ENCODE measurements around the gene B4GALT4.
"Not testable (repeated sequence)": the region's sequence is repeated elsewhere in the genome, so short reads cannot be mapped to it uniquely, and the experiment has no call there.

Gene B4GALT4

DNA sequence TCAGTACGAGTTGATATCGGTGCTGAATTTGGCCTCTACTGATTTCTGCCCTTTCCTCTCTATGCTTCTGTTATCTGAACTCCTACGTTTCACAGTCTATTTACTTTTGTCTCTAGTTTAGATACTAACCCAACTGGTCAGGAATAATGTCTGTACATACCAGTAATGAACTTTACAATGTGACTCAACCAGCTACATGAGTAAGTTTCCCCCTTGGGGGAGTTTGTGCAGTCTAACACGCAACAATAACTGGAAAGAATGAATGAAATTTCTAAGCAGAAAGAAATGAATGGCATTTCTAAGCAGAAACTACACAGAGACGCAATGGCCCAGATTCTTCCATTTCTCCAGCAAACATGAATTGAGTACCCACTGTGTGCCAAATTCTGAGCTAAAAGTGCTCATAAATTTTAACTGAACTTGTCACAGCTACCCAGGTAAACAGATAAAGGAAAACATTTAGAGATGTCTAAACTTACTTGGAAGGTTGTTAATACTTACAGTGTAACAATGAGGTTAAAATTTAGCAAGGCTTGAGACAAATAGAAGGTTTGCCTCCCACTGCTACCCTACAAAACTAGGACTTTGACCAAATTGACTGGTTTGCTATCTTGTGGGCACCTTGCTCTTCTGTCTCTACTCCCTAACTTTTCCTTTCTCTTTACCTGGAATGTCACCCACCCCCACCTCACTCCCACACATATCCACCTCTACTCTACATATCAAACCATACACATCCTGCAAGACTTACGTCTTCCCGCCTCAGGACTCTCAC, 55.7 kb downstream of the B4GALT4 start:
- Histone ChIP-seq H3K9ac (ENCODE audit: low read length) (no peak overlapping the region), H3K36me3 (ENCODE audit: control insufficient read depth, insufficient read depth, low read length) (no peaks in the 10 kb centered on the region), H3K4me3 (ENCODE audit: low read length) (no peak overlapping the region), H3K9me3 (ENCODE audit: control insufficient read depth, low read length) (no peaks in the 10 kb centered on the region), H3K27me3 (ENCODE audit: control insufficient read depth, insufficient read depth, low read length) (no peaks in the 10 kb centered on the region), H3K4me1 (ENCODE audit: control insufficient read depth, insufficient read depth, low read length) (peaks cover 49% of the 10 kb centered on the region)

- H3K9ac ChIP-seq (ENCODE audit: low read length) = no peak overlapping the region
- no peaks in the 10 kb centered on the region for H3K36me3 ChIP-seq (ENCODE audit: control insufficient read depth, insufficient read depth, low read length)
- H3K27me3 ChIP-seq (ENCODE audit: control insufficient read depth, insufficient read depth, low read length) = no peaks in the 10 kb centered on the region
- H3K9me3 ChIP-seq (ENCODE audit: control insufficient read depth, low read length) = no peaks in the 10 kb centered on the region
- no peak overlapping the region for H3K4me3 ChIP-seq (ENCODE audit: low read length)
- H3K4me1 ChIP-seq (ENCODE audit: control insufficient read depth, insufficient read depth, low read length) = peaks cover 50% of the 10 kb centered on the region
These were observed 56.6 kb downstream of the B4GALT4 start for GRCh38 chr3:119184111-119184510.

DNA sequence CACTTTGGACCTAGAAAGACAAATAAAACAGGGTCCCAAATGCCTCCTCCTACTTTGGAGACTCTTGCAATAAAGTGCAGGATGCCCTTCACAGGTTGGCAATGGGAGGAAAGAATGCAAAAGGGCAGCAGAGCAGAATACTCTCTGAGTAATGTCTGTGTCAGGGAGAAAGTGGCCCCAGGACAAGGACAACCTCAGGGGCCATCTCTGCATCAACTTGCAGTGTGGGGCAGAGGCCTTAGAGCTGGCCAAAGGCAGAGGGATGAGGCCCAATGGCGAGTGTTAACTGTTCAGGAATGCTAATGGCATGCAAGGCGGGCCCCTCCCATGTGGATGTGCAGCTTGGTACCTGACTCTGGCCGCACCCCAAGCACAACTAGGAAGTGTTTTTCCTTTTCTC, 58.9 kb downstream of the B4GALT4 start:
- Histone ChIP-seq H3K4me1 (ENCODE audit: control insufficient read depth, insufficient read depth, low read length) (peaks cover 70% of the 10 kb centered on the region), H3K9ac (ENCODE audit: low read length) (no peak overlapping the region), H3K4me3 (ENCODE audit: low read length) (no peak overlapping the region), H3K27me3 (ENCODE audit: control insufficient read depth, insufficient read depth, low read length) (no peaks in the 10 kb centered on the region), H3K36me3 (ENCODE audit: control insufficient read depth, insufficient read depth, low read length) (no peaks in the 10 kb centered on the region), H3K9me3 (ENCODE audit: control insufficient read depth, low read length) (no peaks in the 10 kb centered on the region)

- Histone ChIP-seq H3K9ac (ENCODE audit: low read length) (peak overlapping the region; percentile 63), H3K4me1 (ENCODE audit: control insufficient read depth, insufficient read depth, low read length) (peaks cover 47% of the 10 kb centered on the region), H3K36me3 (ENCODE audit: control insufficient read depth, insufficient read depth, low read length) (no peaks in the 10 kb centered on the region), H3K27me3 (ENCODE audit: control insufficient read depth, insufficient read depth, low read length) (no peaks in the 10 kb centered on the region), H3K4me3 (ENCODE audit: low read length) (no peak overlapping the region), H3K9me3 (ENCODE audit: control insufficient read depth, low read length) (no peaks in the 10 kb centered on the region)
These were observed 63.4 kb downstream of the B4GALT4 start for GRCh38 chr3:119177321-119177720.

GRCh38 chr3:119176778-119177177, 63.9 kb downstream of the B4GALT4 start:
- no peaks in the 10 kb centered on the region for H3K9me3 ChIP-seq (ENCODE audit: control insufficient read depth, low read length)

DNA sequence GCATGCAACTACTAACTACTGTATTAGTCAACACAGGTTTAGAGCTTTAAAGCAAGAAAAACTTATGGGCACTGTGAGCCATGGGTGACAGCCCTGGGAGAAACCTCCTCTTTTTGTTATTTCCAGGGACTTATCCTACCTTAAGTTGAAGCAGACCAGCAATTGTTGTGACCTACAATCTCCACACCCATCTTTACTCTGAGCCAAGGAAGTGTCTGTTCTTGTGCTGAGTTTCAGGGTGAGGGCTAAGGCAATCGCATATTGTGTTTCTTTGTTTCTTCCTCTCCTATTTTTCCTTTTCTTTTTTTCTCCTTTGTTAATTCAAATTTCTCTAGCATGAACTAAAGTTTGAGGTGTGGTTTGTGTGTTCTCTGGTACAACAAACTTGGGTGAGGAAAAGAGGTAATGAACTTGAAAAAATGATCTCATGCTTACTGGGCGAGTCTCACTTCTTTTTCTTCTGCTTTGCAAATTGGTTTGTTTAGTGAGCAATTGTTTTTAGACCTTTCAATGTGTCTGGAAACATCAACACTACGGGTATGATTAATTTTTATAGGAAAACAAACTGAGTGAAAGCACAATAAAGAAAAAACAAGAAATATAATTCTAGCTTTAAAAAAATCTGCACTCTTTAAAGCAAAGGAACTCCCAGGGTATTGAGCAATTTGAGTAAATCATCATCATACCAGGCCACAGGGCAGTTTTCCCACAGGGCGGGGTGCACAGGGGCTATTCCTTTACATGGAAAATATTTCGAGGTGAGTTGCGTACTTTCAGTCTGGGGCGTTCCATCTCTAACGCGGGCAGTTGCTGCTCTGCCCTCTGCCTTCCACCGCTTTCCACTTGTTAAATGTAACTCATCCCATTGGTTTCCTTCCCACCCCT, 64.6 kb downstream of the B4GALT4 start:
- Histone ChIP-seq H3K4me1 (ENCODE audit: control insufficient read depth, insufficient read depth, low read length) (peaks cover 35% of the 10 kb centered on the region), H3K9ac (ENCODE audit: low read length) (peak overlapping the region; percentile 63), H3K36me3 (ENCODE audit: control insufficient read depth, insufficient read depth, low read length) (no peaks in the 10 kb centered on the region), H3K4me3 (ENCODE audit: low read length) (no peak overlapping the region), H3K9me3 (ENCODE audit: control insufficient read depth, low read length) (no peaks in the 10 kb centered on the region), H3K27me3 (ENCODE audit: control insufficient read depth, insufficient read depth, low read length) (no peaks in the 10 kb centered on the region)

More at GRCh38 chr3:119176778-119177177, 63.9 kb downstream of the B4GALT4 start:
- Histone ChIP-seq H3K4me1 (ENCODE audit: control insufficient read depth, insufficient read depth, low read length) (peaks cover 42% of the 10 kb centered on the region), H3K4me3 (ENCODE audit: low read length) (no peak overlapping the region), H3K36me3 (ENCODE audit: control insufficient read depth, insufficient read depth, low read length) (no peaks in the 10 kb centered on the region), H3K27me3 (ENCODE audit: control insufficient read depth, insufficient read depth, low read length) (no peaks in the 10 kb centered on the region), H3K9ac (ENCODE audit: low read length) (peak overlapping the region; percentile 63)

GRCh38 chr3:119173325-119173724, 67.4 kb downstream of the B4GALT4 start, which contains the start of gene UPK1B:
TSS of gene UPK1B (plus strand) at chr3:119173598. CDS start at chr3:119186742, 13,144 bp downstream.
- peaks cover 20% of the 10 kb centered on the region for H3K4me1 ChIP-seq (ENCODE audit: control insufficient read depth, insufficient read depth, low read length)
- no peaks in the 10 kb centered on the region for H3K9me3 ChIP-seq (ENCODE audit: control insufficient read depth, low read length)
- H3K36me3 ChIP-seq (ENCODE audit: control insufficient read depth, insufficient read depth, low read length) = no peaks in the 10 kb centered on the region
- peak within 1 kb of the TSS; percentile 69 for H3K9ac ChIP-seq (ENCODE audit: low read length)
- H3K4me3 ChIP-seq (ENCODE audit: low read length) = peak within 1 kb of the TSS; percentile 53
- H3K27me3 ChIP-seq (ENCODE audit: control insufficient read depth, insufficient read depth, low read length) = no peaks in the 10 kb centered on the region

DNA sequence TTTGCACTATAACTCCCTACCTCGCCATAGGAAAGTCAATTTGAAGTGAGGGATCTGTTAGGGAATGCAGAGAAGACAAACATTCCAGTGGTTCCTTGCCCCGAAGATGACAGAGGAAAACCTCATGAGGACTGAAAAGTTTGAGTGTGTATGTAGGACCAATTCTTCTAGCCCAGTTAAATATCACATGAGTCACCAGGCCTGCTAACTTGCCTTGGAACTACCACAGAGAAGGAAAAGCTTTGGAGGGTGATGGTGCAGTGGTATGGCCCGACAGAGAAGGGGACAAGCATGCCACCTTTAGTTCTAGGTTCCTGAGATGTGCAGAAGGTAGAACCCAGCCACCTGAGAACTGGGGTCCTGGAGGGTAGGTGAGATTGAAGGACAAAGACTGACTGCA, 69.9 kb downstream of the B4GALT4 start:
- Histone ChIP-seq H3K9ac (ENCODE audit: low read length) (no peak overlapping the region), H3K36me3 (ENCODE audit: control insufficient read depth, insufficient read depth, low read length) (no peaks in the 10 kb centered on the region), H3K9me3 (ENCODE audit: control insufficient read depth, low read length) (no peaks in the 10 kb centered on the region), H3K27me3 (ENCODE audit: control insufficient read depth, insufficient read depth, low read length) (no peaks in the 10 kb centered on the region), H3K4me3 (ENCODE audit: low read length) (no peak overlapping the region), H3K4me1 (ENCODE audit: control insufficient read depth, insufficient read depth, low read length) (peaks cover 4% of the 10 kb centered on the region)

DNA sequence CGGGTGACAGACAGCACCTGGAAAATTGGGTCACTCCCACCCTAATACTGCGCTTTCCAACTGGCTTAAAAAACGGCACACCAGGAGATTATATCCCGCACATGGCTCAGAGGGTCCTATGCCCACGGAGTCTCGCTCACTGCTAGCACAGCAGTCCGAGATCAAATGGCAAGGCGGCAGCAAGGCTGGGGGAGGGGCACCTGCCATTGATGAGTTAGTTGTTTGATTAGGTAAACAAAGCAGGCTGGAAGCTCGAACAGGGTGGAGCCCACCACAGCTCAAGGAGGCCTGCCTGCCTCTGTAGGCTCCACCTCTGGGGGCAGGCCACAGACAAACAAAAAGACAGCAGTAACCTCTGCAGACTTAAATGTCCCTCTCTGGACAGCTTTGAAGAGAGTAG, 75.9 kb downstream of the B4GALT4 start:
- not testable (repeated sequence) for H3K9ac ChIP-seq (ENCODE audit: low read length); H3K27me3 ChIP-seq (ENCODE audit: control insufficient read depth, insufficient read depth, low read length); H3K36me3 ChIP-seq (ENCODE audit: control insufficient read depth, insufficient read depth, low read length); H3K4me1 ChIP-seq (ENCODE audit: control insufficient read depth, insufficient read depth, low read length); H3K9me3 ChIP-seq (ENCODE audit: control insufficient read depth, low read length); H3K4me3 ChIP-seq (ENCODE audit: low read length)

Data from mucosa of stomach (tissue), 1 donor.